HepG2 (cell line): Measurements from ENCODE around the gene ARHGEF16. TPM values are rescaled to one million over a fixed set of nuclear protein-coding genes. Genes with fewer than 3 reads are reported as not detected.

ENCODE experiments used
- ATRX ChIP-seq: sonication (generic); formaldehyde crosslinking; IDR thresholded peaks from 2 replicates; pipeline ENCODE4 v1.4.0; 2020; ENCODE audit warnings: missing genetic modification reagents, borderline replicate concordance
- EED ChIP-seq: sonication (generic); formaldehyde crosslinking; IDR thresholded peaks from 2 replicates; pipeline ENCODE4 v1.5.0; 2020; ENCODE audit warnings: mild to moderate bottlenecking, missing genetic modification reagents
- FOXO1 ChIP-seq: sonication (generic); formaldehyde crosslinking; IDR thresholded peaks from 2 replicates; pipeline ENCODE4 v1.4.0; 2020; ENCODE audit warnings: missing genetic modification reagents
- HDAC2 ChIP-seq: sonication (generic); formaldehyde crosslinking; IDR thresholded peaks from 2 replicates; pipeline ENCODE4 v1.4.0; 2020; ENCODE audit warnings: missing genetic modification reagents
- HMGXB4 ChIP-seq, 2 experiments: sonication (generic) in 1 of 2; formaldehyde crosslinking in 1 of 2; IDR thresholded peaks; 2 replicates each; pipeline versions ENCODE4 v1.4.0 to v1.6.1; 2018 to 2020; ENCODE audit warnings: missing genetic modification reagents in 2 of 2, borderline replicate concordance in 1 of 2, low read depth in 1 of 2, mild to moderate bottlenecking in 1 of 2, missing biosample characterization in 1 of 2
- HOMEZ ChIP-seq: IDR thresholded peaks from 2 replicates; pipeline ENCODE4 v1.6.1; 2016; ENCODE audit warnings: low read depth
- KLF6 ChIP-seq: IDR thresholded peaks from 2 replicates; pipeline ENCODE4 v1.8.0; 2016; ENCODE audit warnings: missing biosample characterization, missing genetic modification reagents
- KLF9 ChIP-seq: IDR thresholded peaks from 2 replicates; pipeline ENCODE4 v1.6.1; 2016; ENCODE audit warnings: low read depth
- KMT2A ChIP-seq: sonication (generic); formaldehyde crosslinking; IDR thresholded peaks from 2 replicates; pipeline ENCODE4 v1.4.0; 2020; ENCODE audit warnings: missing genetic modification reagents
- MIXL1 ChIP-seq: IDR thresholded peaks from 2 replicates; pipeline ENCODE4 v1.6.1; 2016
- MTA1 ChIP-seq: sonication (generic); formaldehyde crosslinking; IDR thresholded peaks from 2 replicates; pipeline ENCODE4 v1.4.0; 2020; ENCODE audit warnings: missing genetic modification reagents, mild to moderate bottlenecking, borderline replicate concordance
- MTA3 ChIP-seq: sonication (generic); formaldehyde crosslinking; IDR thresholded peaks from 2 replicates; pipeline ENCODE4 v1.4.0; 2020; ENCODE audit warnings: missing genetic modification reagents
- MYC ChIP-seq: sonication (generic); formaldehyde crosslinking; IDR thresholded peaks from 2 replicates; pipeline ENCODE4 v1.9.0; 2021; ENCODE audit warnings: missing genetic modification reagents, borderline replicate concordance
- NKX3-1 ChIP-seq: sonication (generic); formaldehyde crosslinking; IDR thresholded peaks from 2 replicates; pipeline ENCODE4 v1.5.0; 2020; ENCODE audit warnings: missing genetic modification reagents
- REL ChIP-seq: sonication (generic); formaldehyde crosslinking; conservative IDR thresholded peaks from 2 replicates; pipeline ENCODE4 v1.8.0; 2022; ENCODE audit warnings: mild to moderate bottlenecking, missing genetic modification reagents, moderate library complexity
- SALL1 ChIP-seq: sonication (generic); formaldehyde crosslinking; IDR thresholded peaks from 2 replicates; pipeline ENCODE4 v1.8.0; 2022; ENCODE audit warnings: mild to moderate bottlenecking, missing genetic modification reagents
- TBX3 ChIP-seq: fragments of 450-650 bp; IDR thresholded peaks from 2 replicates; pipeline ENCODE4 v1.6.1; 2017; ENCODE audit warnings: antibody characterized with exemption, mild to moderate bottlenecking, inconsistent platforms, borderline replicate concordance
- ZFP90 ChIP-seq: sonication (generic); formaldehyde crosslinking; IDR thresholded peaks from 2 replicates; pipeline ENCODE4 v1.8.0; 2022; ENCODE audit warnings: missing genetic modification reagents, mild to moderate bottlenecking, inconsistent platforms, borderline replicate concordance
- ZNF138 ChIP-seq: sonication (generic); formaldehyde crosslinking; IDR thresholded peaks from 2 replicates; pipeline ENCODE4 v1.5.0; 2020; ENCODE audit warnings: mild to moderate bottlenecking, low read depth, missing genetic modification reagents
- ZNF276 ChIP-seq: sonication (generic); formaldehyde crosslinking; IDR thresholded peaks from 2 replicates; pipeline ENCODE4 v1.4.0; 2020; ENCODE audit warnings: mild to moderate bottlenecking, low read depth, missing genetic modification reagents
- ZNF512 ChIP-seq: sonication (generic); formaldehyde crosslinking; IDR thresholded peaks from 2 replicates; pipeline ENCODE4 v1.4.0; 2020; ENCODE audit warnings: mild to moderate bottlenecking, missing genetic modification reagents
- ZNF557 ChIP-seq: sonication (generic); formaldehyde crosslinking; IDR thresholded peaks from 2 replicates; pipeline ENCODE4 v1.4.0; 2020; ENCODE audit warnings: missing genetic modification reagents
- ZNF572 ChIP-seq: sonication (generic); formaldehyde crosslinking; IDR thresholded peaks from 2 replicates; pipeline ENCODE4 v1.5.1; 2020; ENCODE audit warnings: mild to moderate bottlenecking, missing genetic modification reagents
- ZNF615 ChIP-seq: sonication (generic); formaldehyde crosslinking; IDR thresholded peaks from 2 replicates; pipeline ENCODE4 v1.5.0; 2020; ENCODE audit warnings: mild to moderate bottlenecking, missing genetic modification reagents, borderline replicate concordance
- polyA plus RNA-seq, 8 experiments: library from polyadenylated mRNA; depleted of rRNA in 3 of 8; stranded (reverse) in 7 of 8; unstranded in 1 of 8; fragments of >200 nt; fragmentation: Illumina TruSeq in 4 of 8; extraction: Trizol in 4 of 8; gene quantifications; 2 replicates each; pipeline versions ENCODE4 v1.2.1 to v1.2.3, GENCODE V29; 2011 to 2016; ENCODE audit warnings: low read depth in 4 of 8, missing spikeins in 1 of 8, mixed read lengths in 1 of 8; ENCODE audit not compliant: insufficient read depth in 1 of 8
- total RNA-seq, 5 experiments: library from RNA; depleted of rRNA; stranded (reverse); fragments of >200 nt; fragmentation: Illumina TruSeq; extraction: Trizol; gene quantifications; 2 replicates each; pipeline ENCODE4 v1.2.3, GENCODE V29; 2016; ENCODE audit warnings: low read depth in 1 of 5

The ARHGEF16 gene
- total and polyA plus RNA-seq, 2 of the 13 experiments (the other 11 are each of a cell fraction or from before 2014, with no cell fraction given) = 20.3 to 39.9 TPM

- TF ChIP-seq ZNF615 (CRISPR knock-in tag) = no peak
- TF ChIP-seq MIXL1 (CRISPR knock-in tag) = no peak
- 0 out of 2 replicates have a peak, but pooled peaks have one; percentile 34 for TF ChIP-seq HDAC2
- TF ChIP-seq REL (CRISPR knock-in tag) = no peak
- TF ChIP-seq HMGXB4 (CRISPR knock-in tag; IDR thresholded peaks at IDR 0.05; ENCODE audit: borderline replicate concordance in 1 of 2, low read depth in 1 of 2) = no peak
- 0 out of 2 replicates have a peak, but pooled peaks have one; percentile 23 for TF ChIP-seq ZNF138 (CRISPR knock-in tag)
- TF ChIP-seq MTA3 = no peak
- no peak for TF ChIP-seq ATRX (CRISPR knock-in tag)
- TF ChIP-seq ZNF512 (CRISPR knock-in tag) = no peak
- peak; percentile 57 for TF ChIP-seq SALL1 (CRISPR knock-in tag)
- no peak for TF ChIP-seq HOMEZ (CRISPR knock-in tag)
- 0 out of 2 replicates have a peak, but pooled peaks have one; percentile 54 for TF ChIP-seq MTA1 (CRISPR knock-in tag)
- TF ChIP-seq ZNF557 (CRISPR knock-in tag) = no peak
- no peak for TF ChIP-seq KLF6
- TF ChIP-seq MYC = peak; percentile 86; the same call in 1 of the 2 replicates
- TF ChIP-seq TBX3 = no peak
- TF ChIP-seq NKX3-1 (CRISPR knock-in tag) = no peak
- no peak for TF ChIP-seq EED (CRISPR knock-in tag)
- TF ChIP-seq FOXO1 = no peak
- TF ChIP-seq ZNF572 (CRISPR knock-in tag) = no peak
- TF ChIP-seq ZFP90 = no peak
- no peak for TF ChIP-seq KMT2A
- TF ChIP-seq KLF9 = no peak
- TF ChIP-seq ZNF276 = no peak
Measured at GRCh38 chr1:3457910-3458883, 3.7 kb downstream of the ARHGEF16 start (continued).
